ENCODE results near the gene BBS12. TPM values are rescaled to one million over a fixed set of nuclear protein-coding genes. Genes with fewer than 3 reads are reported as not detected.
A peak's percentile ranks its signal among the peaks of the same experiment; 100 is the strongest.

BBS12 gene
- total RNA-seq, 4 donors from 2014 or later: 3.6 to 9.9 (median 6.2) TPM

GRCh38 chr4:122764071-122764820 is 31.7 kb downstream of the BBS12 start:
- H3K36me3 ChIP-seq: no peaks in the 10 kb centered on the region
- DNase-seq: no peak
- no peaks in the 10 kb centered on the region for H3K9me3 ChIP-seq
- no peaks in the 10 kb centered on the region for H3K27me3 ChIP-seq
- peak overlapping the region in 1 of 2 donors; percentile 22 for H3K27ac ChIP-seq
- intact Hi-C loops (cut with DNase I; ENCODE audit: low total_unique reads): no loop called here
- no peak overlapping the region for H3K4me3 ChIP-seq
- TF ChIP-seq POLR2A (IDR thresholded peaks at IDR 0.05): no peak
- TF ChIP-seq CTCF (IDR thresholded peaks at IDR 0.05): no peak
- no peaks in the 10 kb centered on the region for H3K4me1 ChIP-seq

- intact Hi-C loops (cut with DNase I; ENCODE audit: low total_unique reads): no loop called here
- H3K27ac ChIP-seq: peak overlapping the region in 1 of 2 donors; percentile 22
These were observed 32.3 kb downstream of the BBS12 start for GRCh38 chr4:122764821-122765215.

GRCh38 chr4:122765692-122766352 is 33.3 kb downstream of the BBS12 start:
- intact Hi-C loops (cut with DNase I; ENCODE audit: low total_unique reads): no loop called here
- H3K27ac ChIP-seq: no peak overlapping the region
- H3K36me3 ChIP-seq: no peaks in the 10 kb centered on the region
- no peaks in the 10 kb centered on the region for H3K27me3 ChIP-seq
- H3K4me1 ChIP-seq: no peaks in the 10 kb centered on the region
- TF ChIP-seq CTCF (IDR thresholded peaks at IDR 0.05) (no peak), POLR2A (IDR thresholded peaks at IDR 0.05) (no peak)
- no peak for DNase-seq
- no peaks in the 10 kb centered on the region for H3K9me3 ChIP-seq
- no peak overlapping the region for H3K4me3 ChIP-seq

More at GRCh38 chr4:122764821-122765215, 32.3 kb downstream of the BBS12 start:
- Histone ChIP-seq H3K27me3 (no peaks in the 10 kb centered on the region), H3K4me1 (no peaks in the 10 kb centered on the region), H3K36me3 (no peaks in the 10 kb centered on the region), H3K9me3 (no peaks in the 10 kb centered on the region), H3K4me3 (no peak overlapping the region)
- TF ChIP-seq POLR2A (IDR thresholded peaks at IDR 0.05): no peak
- no peak for TF ChIP-seq CTCF (IDR thresholded peaks at IDR 0.05)
- no peak for DNase-seq

GRCh38 chr4:122766353-122766705 is 33.8 kb downstream of the BBS12 start:
- Histone ChIP-seq H3K36me3 (no peaks in the 10 kb centered on the region), H3K4me1 (no peaks in the 10 kb centered on the region), H3K4me3 (no peak overlapping the region), H3K27me3 (no peaks in the 10 kb centered on the region), H3K27ac (no peak overlapping the region), H3K9me3 (no peaks in the 10 kb centered on the region)
- no peak for DNase-seq
- intact Hi-C loops (cut with DNase I; ENCODE audit: low total_unique reads): no loop called here
- TF ChIP-seq POLR2A (IDR thresholded peaks at IDR 0.05): no peak
- no peak for TF ChIP-seq CTCF (IDR thresholded peaks at IDR 0.05)

GRCh38 chr4:122766950-122767349 is 34.4 kb downstream of the BBS12 start:
- intact Hi-C loops (cut with DNase I; ENCODE audit: low total_unique reads): no loop called here
- Histone ChIP-seq H3K27me3 (no peaks in the 10 kb centered on the region), H3K9me3 (no peaks in the 10 kb centered on the region), H3K36me3 (no peaks in the 10 kb centered on the region), H3K4me3 (no peak overlapping the region), H3K27ac (no peak overlapping the region), H3K4me1 (no peaks in the 10 kb centered on the region)
- TF ChIP-seq POLR2A (IDR thresholded peaks at IDR 0.05) (no peak), CTCF (IDR thresholded peaks at IDR 0.05) (no peak)
- no peak for DNase-seq
